ENCODE data around the gene DOCK9. TPM values are rescaled to one million over a fixed set of nuclear protein-coding genes. Genes with fewer than 3 reads are reported as not detected.

The DOCK9 gene
- total RNA-seq, 1 experiment from 2014 or later: 31.7 TPM

DNA sequence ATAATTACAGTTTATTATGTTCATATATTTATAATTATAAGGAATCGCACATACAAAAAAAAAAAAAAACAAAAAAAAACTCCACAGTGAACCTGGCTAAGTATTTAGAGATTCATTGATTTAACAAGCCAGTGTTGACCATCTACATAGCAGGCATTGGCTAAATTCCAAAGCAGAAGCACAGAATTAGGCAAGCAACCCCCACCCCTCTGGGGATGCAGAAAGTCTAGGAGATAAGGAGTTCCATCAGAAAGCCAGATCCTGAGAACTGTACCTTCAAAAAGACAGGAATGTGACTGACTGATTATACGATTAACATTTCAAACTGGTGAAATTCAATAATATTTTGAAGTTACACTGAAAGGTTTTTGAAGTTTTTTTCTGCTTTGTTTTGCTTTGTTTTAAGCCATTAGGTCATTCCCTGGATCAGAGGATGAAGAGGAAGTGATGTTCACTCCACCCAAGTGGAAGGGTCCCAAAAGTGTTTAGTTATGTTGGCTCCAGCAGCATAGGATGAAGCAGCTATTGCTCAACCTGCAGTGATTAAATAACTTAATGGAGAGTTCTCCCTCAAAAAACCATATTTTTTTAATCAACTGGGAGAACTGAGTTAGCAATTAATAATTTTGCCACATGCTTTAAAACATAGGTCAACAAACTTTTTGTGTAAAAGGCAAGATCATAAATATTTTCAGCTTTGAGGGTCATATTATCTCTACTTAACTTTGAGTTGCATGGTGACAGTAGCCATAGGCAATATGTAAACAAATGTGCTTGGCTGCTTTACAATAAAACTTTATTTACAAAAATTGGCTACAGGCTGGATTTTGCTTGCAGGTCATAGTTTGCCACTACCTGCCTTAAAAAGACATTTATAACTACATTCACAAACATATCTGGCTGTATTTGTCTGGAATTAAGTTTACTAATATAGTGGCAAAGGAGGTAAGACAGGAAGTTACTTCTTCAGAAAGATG, 49.6 kb downstream of the DOCK9 start:
- no peaks in the 10 kb centered on the region for H3K9me2 ChIP-seq (replicated peaks; ENCODE audit: low read length)
- BruUV-seq (replicated peaks): no TSS peak
- H3K4me2 ChIP-seq (ENCODE audit: low read length): no peak overlapping the region
- H3K27ac ChIP-seq (ENCODE audit: low read length): no peak overlapping the region
- H4K20me1 ChIP-seq (ENCODE audit: low read length): no peaks in the 10 kb centered on the region
- H3F3A ChIP-seq (ENCODE audit: low read length, unreplicated experiment): no peaks in the 10 kb centered on the region
- no peak overlapping the region for H2AFZ ChIP-seq (ENCODE audit: low read length)
- H3K4me1 ChIP-seq (ENCODE audit: insufficient read depth, low read length): no peaks in the 10 kb centered on the region
- H3K9ac ChIP-seq (ENCODE audit: low read length): no peak overlapping the region
- no peaks in the 10 kb centered on the region for H3K36me3 ChIP-seq (ENCODE audit: low read depth, low read length)
- intact Hi-C loops (cut with micrococcal nuclease): no loop called here
- POLR2A ChIA-PET (ENCODE audit: unreplicated experiment): interaction anchor here (0.6 kb wide), 1 partner anchor 34 kb away, joined by 3 read pairs; no protein-coding TSS in a partner anchor
- H3K27me3 ChIP-seq (ENCODE audit: low read length): no peaks in the 10 kb centered on the region
- H3K4me3 ChIP-seq (ENCODE audit: low read length): no peak overlapping the region
- no peaks in the 10 kb centered on the region for H3K79me2 ChIP-seq (ENCODE audit: low read length)
- no peaks in the 10 kb centered on the region for H3K9me3 ChIP-seq (ENCODE audit: low read length)
- no peak for TF ChIP-seq EZH2phosphoT487 (IDR thresholded peaks at IDR 0.05; ENCODE audit: borderline replicate concordance, low read length)
- TF ChIP-seq, protein P1, sequence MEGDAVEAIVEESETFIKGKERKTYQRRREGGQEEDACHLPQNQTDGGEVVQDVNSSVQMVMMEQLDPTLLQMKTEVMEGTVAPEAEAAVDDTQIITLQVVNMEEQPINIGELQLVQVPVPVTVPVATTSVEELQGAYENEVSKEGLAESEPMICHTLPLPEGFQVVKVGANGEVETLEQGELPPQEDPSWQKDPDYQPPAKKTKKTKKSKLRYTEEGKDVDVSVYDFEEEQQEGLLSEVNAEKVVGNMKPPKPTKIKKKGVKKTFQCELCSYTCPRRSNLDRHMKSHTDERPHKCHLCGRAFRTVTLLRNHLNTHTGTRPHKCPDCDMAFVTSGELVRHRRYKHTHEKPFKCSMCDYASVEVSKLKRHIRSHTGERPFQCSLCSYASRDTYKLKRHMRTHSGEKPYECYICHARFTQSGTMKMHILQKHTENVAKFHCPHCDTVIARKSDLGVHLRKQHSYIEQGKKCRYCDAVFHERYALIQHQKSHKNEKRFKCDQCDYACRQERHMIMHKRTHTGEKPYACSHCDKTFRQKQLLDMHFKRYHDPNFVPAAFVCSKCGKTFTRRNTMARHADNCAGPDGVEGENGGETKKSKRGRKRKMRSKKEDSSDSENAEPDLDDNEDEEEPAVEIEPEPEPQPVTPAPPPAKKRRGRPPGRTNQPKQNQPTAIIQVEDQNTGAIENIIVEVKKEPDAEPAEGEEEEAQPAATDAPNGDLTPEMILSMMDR (conservative IDR thresholded peaks at IDR 0.05; ENCODE audit: low read depth, low read length): no peak
- no peak for TF ChIP-seq EZH2 (IDR thresholded peaks at IDR 0.05; ENCODE audit: low read length, unreplicated experiment)
- DNase-seq: no peak
- no peak for ATAC-seq
- CTCF ChIA-PET: no interaction called here

GRCh38 chr13:98925949-98926348, 51.9 kb downstream of the DOCK9 start:
- Histone ChIP-seq H3K4me3 (ENCODE audit: low read length) (no peak overlapping the region), H2AFZ (ENCODE audit: low read length) (no peak overlapping the region), H4K20me1 (ENCODE audit: low read length) (no peaks in the 10 kb centered on the region), H3K4me2 (ENCODE audit: low read length) (no peak overlapping the region), H3K27me3 (ENCODE audit: low read length) (no peaks in the 10 kb centered on the region), H3K79me2 (ENCODE audit: low read length) (no peaks in the 10 kb centered on the region), H3K9me2 (replicated peaks; ENCODE audit: low read length) (no peaks in the 10 kb centered on the region), H3K27ac (ENCODE audit: low read length) (no peak overlapping the region), H3K9ac (ENCODE audit: low read length) (no peak overlapping the region), H3K4me1 (ENCODE audit: insufficient read depth, low read length) (no peaks in the 10 kb centered on the region), H3K36me3 (ENCODE audit: low read depth, low read length) (no peaks in the 10 kb centered on the region), H3F3A (ENCODE audit: low read length, unreplicated experiment) (no peaks in the 10 kb centered on the region), H3K9me3 (ENCODE audit: low read length) (no peaks in the 10 kb centered on the region)
- POLR2A ChIA-PET (ENCODE audit: unreplicated experiment): no interaction called here
- no peak for TF ChIP-seq EZH2phosphoT487 (IDR thresholded peaks at IDR 0.05; ENCODE audit: borderline replicate concordance, low read length)
- TF ChIP-seq, protein P1 (conservative IDR thresholded peaks at IDR 0.05; ENCODE audit: low read depth, low read length): no peak
- no peak for TF ChIP-seq EZH2 (IDR thresholded peaks at IDR 0.05; ENCODE audit: low read length, unreplicated experiment)
- BruUV-seq (replicated peaks): no TSS peak
- intact Hi-C loops (cut with micrococcal nuclease): no loop called here
- DNase-seq (no peak), ATAC-seq (no peak)
- CTCF ChIA-PET: no interaction called here
